Cardiac fibroblast (primary cell): ENCODE results near the gene NUP62.

Experiments
- DNase-seq, 2 donors: peaks; one replicate each; pipeline versions ENCODE4 v3.0.0 to v3.0.0-alpha.2; 2010; ENCODE audit warnings: low read depth in 2 of 2
- H3K4me3 ChIP-seq, 2 donors: replicated peaks in 1 of 2; 1 replicate in 1 of 2; 2 replicates in 1 of 2; pipeline ENCODE4 v1.5.1; 2011; ENCODE audit warnings: low read depth in 2 of 2, low read length in 2 of 2, mild to moderate bottlenecking in 2 of 2, moderate library complexity in 1 of 2
- CTCF ChIP-seq: IDR thresholded peaks from one replicate; pipeline ENCODE4 v1.5.1; 2011; ENCODE audit warnings: low read depth, mild to moderate bottlenecking, low read length, inconsistent platforms

Gene NUP62, protein sequence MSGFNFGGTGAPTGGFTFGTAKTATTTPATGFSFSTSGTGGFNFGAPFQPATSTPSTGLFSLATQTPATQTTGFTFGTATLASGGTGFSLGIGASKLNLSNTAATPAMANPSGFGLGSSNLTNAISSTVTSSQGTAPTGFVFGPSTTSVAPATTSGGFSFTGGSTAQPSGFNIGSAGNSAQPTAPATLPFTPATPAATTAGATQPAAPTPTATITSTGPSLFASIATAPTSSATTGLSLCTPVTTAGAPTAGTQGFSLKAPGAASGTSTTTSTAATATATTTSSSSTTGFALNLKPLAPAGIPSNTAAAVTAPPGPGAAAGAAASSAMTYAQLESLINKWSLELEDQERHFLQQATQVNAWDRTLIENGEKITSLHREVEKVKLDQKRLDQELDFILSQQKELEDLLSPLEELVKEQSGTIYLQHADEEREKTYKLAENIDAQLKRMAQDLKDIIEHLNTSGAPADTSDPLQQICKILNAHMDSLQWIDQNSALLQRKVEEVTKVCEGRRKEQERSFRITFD

DNA sequence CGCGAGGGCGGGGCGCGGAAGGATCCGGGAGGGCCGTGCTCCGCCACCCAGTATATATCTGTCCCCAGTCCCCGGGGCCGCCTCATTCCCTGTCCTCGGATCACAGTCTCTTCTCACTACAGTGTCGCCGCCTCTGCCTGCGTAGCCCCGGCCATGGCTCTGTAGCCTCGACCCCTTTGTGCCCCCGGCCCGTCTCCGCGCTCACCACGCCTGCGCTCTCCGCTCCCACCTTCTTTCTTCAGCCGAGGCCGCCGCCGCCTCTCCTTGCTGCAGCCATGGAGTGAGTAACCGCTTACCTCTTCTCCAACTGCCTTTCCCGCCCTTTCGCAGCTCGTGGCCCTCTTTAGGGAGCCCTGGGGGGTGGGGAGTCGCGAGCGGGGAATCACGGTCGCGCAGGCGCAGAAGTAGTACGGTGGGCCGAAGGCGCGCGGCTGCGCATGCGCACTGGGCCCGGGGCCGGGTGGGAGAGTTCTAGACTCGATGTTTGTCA lies at the start of gene NUP62, which contains the start of gene ATF5:
NUP62 (minus strand) TSS at position 384 of the 490 bp plus-strand sequence. CDS start 19,697 bp downstream, outside the sequence.
ATF5 (plus strand) TSS at position 85 of the 490 bp plus-strand sequence. CDS start 1,646 bp downstream, outside the sequence.
- TF ChIP-seq CTCF = no peak
- peak within 1 kb of the TSS; percentile 97 to 99 for H3K4me3 ChIP-seq
- DNase-seq = peak; percentile 84 to 89

DNA sequence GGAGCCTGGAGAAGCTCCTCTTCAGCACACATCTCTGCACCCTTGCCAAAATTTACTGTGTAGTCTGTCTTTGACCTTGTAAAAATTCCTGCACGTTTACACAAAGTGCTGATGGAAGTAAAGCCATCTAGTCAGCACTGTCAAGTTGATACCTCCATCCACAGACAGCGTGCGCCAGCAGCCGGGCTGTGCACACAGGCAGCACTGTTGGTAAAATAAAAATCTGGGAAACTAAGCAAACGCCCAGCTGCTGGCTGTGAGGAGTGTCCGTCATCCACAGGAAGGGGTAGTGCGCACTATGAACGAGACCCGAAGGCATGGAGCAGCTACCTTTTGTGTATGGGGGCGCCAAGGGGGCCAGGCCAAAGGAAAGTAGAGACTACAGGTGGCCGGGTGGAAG lies 49.0 kb upstream of the NUP62 start:
- no peak overlapping the region for H3K4me3 ChIP-seq
- no peak for DNase-seq
- no peak for TF ChIP-seq CTCF

- no peak for DNase-seq
- H3K4me3 ChIP-seq = no peak overlapping the region
- no peak for TF ChIP-seq CTCF
Measured at GRCh38 chr19:49977881-49978280, 48.6 kb upstream of the NUP62 start.

DNA sequence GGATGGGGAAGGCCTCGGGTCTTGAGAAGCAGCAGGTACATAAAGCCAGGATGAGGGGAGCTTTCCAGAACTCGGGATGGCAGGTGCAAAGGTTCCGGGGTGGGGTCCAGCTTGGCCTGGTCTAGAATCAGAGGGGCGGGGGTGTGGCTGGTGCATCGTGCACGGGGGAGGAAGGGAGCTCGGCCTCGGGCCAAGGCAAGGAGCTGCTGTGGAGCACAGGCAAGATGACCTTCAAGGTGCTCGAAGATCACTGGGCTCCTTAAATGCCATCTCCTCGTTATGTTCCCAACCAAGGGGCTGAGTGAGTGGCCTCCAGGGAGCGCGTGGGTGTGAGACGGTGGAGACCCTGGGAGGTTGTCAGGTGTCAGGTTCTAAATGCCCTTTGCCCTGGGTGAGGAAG lies 47.8 kb upstream of the NUP62 start:
- no peak overlapping the region for H3K4me3 ChIP-seq
- no peak for DNase-seq
- TF ChIP-seq CTCF = no peak

DNA sequence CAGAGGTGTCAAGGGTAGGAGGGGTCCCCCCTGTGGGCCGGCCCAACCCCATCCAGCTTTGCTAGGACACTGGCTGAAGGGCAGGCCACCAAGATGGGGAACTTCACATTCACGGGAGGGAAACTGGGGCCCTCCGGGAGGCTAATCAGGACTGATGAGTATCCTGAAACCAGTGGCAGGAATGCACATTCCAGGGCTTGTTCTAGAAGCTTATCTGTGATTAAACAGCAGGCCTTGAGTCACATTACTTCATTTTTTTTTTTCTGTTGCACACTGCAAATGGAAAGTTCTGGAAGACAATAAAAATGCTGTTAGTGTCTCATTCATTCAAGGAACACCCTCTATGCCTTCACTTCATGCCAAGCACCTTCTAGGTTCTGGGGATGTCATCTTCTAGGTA lies 47.2 kb upstream of the NUP62 start:
- no peak for TF ChIP-seq CTCF
- DNase-seq = no peak
- no peak overlapping the region for H3K4me3 ChIP-seq

DNA sequence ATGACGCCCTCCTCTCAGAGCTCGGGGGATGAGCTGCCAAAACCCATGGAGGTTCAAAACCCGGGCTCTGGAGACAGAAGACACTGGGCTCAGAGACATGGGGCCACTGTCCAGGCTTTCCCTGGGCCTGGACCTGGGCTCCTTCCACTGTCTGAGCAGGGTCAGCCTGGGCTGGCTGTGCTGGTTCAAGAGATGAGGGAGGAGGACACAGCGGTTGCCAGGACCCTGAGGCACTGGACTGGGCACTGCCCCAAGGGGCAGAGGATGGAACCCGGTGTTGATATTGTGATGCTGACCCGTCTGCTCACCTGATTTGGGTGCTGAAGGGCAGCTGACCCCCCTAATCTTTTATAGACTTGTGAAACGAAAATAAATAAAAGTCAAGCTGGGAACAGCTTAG lies 45.7 kb upstream of the NUP62 start:
- no peak for TF ChIP-seq CTCF
- DNase-seq = no peak
- H3K4me3 ChIP-seq = no peak overlapping the region
